ENCODE data around the gene FHL3.
A peak's percentile ranks its signal among the peaks of the same experiment; 100 is the strongest.
"Not testable (repeated sequence)": the region's sequence is repeated elsewhere in the genome, so short reads cannot be mapped to it uniquely, and the experiment has no call there.

Gene FHL3

DNA sequence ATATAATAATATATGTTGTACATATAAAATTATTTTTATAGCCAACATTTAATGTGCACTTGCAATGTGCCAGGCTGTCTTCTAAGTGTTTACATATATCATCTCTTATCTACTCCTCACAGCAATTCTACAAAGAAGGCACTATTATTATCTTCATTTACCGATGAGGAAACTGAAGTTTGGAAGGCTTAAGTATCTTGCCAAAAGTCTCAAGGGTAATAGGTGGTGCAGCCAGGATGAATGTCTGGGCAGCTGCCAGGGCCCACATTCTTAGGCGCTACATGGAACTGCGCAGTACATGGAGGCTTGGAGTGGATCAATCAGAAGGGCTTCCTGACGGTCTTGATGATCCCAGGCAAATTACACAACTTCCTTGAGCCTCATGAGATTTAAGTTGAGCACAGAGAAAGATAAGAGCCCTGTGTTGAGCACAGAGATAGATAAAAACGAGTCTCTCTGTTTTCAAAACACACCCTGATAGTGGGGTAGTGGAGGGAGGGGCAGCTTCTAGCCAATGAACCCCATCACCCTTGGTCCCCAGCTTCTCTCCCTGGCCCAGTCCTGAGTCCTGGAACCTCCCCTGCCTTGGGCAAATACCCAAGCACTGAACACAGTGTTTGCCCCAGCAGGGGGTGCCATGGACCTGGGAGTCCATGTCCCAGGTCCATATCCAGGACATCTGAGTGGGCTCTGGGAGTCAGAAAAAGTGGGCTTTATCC lies 32.1 kb upstream of the FHL3 start:
- no peak overlapping the region for H3K27ac ChIP-seq
- no peak for DNase-seq (ENCODE audit: low read depth, low spot score)

DNA sequence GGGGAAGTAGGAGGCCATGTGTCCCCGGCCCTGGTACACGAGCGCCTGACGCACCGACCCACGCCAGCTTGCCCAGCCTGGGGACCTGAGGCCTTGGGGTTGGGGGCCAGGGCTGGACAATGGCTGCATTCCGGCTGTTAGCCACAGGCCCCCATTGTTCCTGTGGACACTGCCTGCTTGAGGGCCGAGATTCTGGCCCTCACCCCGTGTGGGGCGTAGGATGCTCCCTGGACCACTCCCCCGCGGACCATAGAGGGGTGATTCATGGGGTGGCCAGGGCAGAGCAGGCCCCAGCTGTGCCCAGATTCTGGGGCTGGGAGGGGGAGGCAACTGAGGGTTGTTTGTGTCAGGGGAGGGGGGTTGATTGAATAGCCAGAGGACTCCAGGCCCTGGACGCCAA lies 29.6 kb upstream of the FHL3 start:
- DNase-seq (ENCODE audit: low read depth, low spot score) = no peak
- H3K27ac ChIP-seq = no peak overlapping the region

DNA sequence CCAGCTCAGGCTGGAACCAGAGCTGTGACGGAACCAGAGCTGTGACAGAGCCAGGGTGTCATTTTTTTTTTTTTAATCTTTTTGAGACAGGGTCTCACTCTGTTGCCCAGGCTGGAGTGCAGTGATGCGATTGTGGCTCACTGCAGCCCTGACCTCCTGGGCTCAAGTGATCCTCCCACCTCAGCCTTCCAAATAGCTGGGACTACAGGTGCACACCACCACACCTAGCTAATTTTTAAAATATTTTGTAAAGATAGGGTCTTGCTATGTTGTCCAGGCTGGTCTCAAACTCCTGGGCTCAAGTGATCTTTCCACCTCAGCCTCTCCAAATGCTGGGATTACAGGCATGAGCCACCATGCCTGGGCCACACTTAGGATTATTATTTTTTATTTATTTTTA lies 27.7 kb upstream of the FHL3 start:
- not testable (repeated sequence) for H3K27ac ChIP-seq; DNase-seq (ENCODE audit: low read depth, low spot score)

DNA sequence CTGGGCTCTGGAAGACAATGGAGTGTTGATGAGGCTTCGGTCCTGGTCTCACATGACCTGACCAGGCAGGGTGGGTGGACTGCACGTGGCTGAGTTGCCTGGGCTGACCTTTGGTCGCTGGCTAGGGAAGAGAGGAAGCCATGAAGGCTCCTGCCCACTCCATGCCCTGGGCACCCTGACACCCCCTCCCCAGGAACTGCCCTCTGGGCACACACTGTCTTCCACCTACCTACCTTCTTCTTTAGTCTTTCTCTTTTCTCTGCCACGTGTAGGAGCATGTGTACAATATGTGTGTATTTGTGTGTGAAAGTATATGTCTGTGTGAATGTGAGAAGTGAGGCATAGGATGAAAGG lies 26.2 kb upstream of the FHL3 start:
- no peak for DNase-seq (ENCODE audit: low read depth, low spot score)
- no peak overlapping the region for H3K27ac ChIP-seq

DNA sequence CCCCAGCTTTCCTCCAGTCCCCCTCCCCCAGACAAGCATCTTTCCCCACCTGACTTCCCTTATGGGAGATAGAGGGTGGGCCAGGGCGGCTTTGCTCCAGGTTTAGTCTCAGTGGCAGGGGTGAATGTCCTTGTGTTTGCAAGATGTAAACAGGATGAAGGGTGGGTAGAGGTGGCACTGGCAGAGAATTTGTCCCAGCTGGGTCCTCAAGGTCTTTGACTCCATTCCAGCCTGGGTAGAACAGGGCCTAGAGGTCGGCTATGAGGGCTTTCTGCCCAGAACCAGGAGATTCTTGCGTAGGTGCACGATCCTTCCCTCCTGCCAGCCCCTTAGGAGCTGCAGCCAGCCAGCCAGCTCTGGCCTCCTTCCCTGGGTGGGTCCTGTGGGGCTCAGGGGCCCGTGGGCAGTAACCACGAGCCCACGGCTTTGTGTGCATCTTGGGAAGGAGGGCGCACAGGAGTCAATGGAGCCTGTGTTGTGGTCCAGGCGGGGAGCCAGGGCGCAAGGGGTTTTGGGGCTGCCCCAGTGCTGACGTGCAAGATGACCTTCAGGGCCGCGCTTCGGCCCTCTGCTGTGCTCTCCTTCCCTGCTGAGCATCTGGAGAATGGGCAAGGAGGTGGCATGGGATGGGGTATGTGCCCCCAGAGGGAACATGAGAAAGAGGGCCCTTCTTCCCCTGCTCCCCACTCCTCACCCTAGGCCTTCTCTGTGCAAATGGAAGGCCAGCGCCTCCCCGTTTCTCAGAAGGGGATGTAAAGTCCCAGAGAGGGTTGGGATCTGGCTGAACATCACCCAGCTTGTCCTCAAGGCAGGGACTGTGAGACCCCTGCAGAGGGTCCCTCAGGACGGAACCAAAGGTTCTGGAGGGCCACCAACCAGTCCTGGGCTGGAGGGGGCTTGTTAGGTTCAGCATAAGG lies 25.5 kb upstream of the FHL3 start:
- peak overlapping the region; percentile 27 for H3K27ac ChIP-seq
- no peak for DNase-seq (ENCODE audit: low read depth, low spot score)

DNA sequence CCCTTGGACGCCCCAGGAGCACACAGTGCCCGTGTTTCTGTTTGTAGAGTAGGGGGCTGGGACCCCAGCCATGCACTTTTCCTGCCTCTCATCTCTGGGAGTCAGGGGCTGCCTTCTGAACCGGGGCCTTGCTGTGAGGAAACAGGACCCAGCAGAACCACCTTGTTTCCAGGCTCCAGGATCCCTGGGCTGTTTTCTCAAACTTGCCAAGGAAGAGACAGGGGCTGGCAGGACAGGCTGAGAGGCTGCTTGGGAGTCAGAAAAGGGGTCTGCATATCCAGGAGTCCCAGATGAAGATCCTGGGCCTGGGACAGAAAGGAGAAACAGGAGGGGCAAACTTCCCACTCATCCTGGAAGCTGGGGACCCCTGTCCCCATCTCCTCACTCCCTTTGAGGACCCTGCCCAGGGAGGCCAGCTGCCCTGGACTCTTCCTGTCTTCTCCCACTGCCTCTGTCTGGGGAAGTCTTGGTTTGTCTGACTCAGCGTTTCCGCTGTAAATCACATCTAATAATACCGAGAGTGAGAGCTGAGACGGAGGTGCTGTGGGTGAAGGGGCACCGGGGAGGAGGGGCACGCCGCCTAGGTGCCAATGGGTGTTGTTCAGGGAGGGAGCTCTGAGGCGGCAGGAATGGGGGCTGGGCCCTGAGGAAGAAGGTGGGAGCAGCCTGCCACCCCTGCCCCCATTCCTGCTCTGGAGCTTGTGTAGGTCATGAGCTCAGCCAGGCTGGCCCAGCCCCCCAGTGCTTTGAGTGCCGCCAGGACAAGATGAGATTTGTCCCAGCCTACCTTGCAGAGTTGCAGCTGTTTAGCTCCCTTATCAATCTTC lies 24.6 kb upstream of the FHL3 start:
- H3K27ac ChIP-seq = peak overlapping the region; percentile 27
- DNase-seq (ENCODE audit: low read depth, low spot score) = no peak

DNA sequence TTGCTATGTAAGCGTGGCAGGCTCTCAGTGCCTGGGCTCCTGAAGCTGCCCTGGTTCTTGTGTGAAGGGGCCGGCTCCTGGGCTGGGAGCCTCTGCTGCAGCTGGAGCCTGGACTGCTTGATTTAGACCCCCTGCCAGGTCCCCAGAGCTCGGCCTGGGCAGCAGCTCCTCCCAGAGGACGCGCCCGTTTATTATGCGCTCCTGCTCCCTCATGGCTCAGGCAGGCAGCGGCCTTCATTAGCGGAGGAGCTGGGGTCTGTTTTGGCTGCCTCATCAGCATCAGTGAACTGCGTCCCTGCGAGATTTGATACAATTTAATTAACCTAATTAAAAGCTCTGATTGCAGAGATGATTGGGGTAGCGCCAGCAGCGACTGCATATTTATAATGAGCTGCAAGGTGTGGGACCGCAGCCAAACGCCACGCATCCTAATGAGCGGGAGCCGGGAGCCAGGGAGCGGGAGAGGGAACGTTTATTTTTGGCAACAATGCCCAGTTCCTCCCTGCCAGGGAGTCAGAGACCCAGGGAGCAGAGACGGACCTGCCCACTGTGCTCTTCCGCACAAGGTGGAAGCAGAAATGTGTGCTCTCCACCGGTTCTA lies 23.9 kb upstream of the FHL3 start:
- no peak for DNase-seq (ENCODE audit: low read depth, low spot score)
- H3K27ac ChIP-seq = peak overlapping the region; percentile 27

DNA sequence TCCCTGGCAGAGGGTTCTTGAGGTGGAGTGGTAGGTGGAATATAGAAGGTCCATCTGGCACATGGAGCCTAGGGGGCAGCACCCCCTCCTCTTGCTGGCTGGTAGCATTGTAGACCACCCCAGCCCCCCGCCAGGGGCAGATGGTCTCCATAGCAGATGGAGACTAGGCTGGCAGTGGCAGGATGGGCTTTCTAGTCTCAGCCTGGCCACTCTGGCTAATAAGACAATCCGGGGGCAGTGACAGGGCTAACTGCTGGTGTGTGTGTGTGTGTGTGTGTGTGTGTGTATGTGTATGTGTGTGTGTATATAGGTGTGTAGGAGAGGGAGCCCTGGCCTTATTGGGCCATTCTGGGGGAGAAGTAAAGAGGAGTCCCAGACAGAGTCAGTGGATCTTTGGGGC lies 23.4 kb upstream of the FHL3 start:
- DNase-seq (ENCODE audit: low read depth, low spot score) = no peak
- peak overlapping the region; percentile 85 for H3K27ac ChIP-seq

DNA sequence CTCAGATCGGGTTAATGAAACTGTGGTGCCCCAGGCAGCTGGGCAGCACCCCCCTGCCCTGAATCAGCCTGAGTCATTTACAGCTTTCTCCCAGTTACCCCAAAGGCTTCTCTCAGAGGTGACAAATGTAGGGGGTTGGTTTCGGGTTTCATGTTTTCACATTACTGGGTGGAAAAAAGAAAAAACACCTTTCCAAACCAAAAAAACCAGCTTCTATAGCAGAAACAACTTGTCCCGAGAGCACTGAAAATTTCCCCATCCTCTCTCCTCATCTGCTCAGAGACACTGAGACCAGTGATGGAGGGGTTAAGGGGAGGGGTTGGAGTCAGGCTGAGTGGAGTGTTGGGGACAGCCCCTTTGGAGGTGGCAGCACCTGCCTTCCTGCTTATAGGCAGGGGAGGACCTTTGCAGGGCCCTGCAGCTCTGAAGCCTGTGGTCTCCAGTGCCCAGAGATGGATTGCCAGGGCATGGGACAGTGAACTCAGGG lies 22.8 kb upstream of the FHL3 start:
- DNase-seq (ENCODE audit: low read depth, low spot score) = no peak
- H3K27ac ChIP-seq = peak overlapping the region; percentile 85

DNA sequence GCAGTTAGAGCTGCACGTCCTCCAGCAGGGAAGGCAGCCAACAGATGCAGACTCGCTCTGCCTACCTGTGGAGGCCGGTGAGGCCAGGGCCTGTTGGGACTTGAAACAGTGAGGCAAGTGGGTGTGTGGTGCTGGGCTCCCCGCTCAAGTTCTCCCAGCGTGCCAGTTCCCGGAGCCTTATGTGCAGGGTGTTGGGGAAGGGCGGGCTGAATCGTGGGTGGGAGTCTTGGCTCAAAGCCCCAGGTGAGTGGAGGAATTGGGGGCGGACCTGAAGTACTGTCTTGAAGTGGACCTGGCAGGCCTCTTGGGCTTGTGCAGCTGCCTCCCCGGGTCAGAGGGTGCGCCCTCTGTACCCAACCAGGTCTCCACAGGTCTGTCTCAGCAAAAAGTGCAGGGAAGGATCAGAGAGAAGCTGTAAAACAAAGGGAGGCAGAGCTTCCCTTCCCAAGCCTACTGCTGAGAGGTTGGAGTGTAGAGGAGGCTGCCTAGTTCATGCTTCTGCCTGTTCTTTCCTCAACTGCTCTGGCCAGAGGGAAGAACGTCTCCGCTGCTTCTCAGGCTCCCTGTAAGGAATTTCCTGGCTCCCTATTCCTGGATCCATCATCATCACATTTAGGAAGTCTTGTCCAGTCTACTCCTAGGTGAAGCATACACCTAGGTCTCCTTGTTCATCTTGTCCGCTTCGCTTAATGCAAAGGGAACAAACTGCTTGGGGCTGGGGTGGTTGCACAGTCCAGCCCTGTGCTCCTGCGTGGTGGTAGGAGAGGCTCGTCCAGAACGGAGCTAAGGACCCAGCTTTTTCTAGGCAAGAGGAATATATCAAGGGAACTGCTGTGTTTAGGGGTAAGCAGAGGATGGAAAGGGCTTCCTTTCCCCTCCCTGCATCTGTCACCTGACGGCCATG lies 22.1 kb upstream of the FHL3 start:
- H3K27ac ChIP-seq = peak overlapping the region; percentile 85
- DNase-seq (ENCODE audit: low read depth, low spot score) = peak; percentile 90

DNA sequence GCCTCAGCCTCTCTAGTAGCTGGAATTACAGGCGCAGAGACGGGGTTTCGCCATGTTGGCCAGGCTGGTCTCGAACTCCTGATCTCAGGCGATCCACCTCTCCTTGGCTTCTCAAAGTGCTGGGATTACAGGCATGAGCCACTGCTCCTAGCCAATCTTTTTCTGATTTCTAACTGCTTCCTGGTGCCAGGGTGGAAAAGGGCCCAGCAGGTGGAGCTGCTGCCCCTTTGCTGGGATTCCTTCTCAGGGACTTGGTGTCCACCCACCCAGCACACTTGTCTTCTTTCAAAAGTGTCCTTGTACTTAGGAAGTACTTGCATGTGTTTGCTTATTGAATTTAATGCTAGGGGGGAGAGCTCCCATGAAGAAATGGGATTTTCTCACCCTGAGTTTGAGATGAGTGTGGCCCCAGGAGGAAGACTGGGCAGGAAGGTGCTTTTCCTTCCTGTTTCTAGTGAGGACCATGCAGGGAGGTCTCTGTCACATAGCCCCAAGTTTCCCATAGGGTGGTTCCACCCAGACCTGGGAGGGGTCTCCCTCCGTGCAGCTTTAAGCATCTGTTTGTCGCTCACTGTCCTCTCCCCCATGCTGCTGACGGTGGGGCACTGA lies 21.4 kb upstream of the FHL3 start:
- no peak for DNase-seq (ENCODE audit: low read depth, low spot score)
- peak overlapping the region; percentile 85 for H3K27ac ChIP-seq

DNA sequence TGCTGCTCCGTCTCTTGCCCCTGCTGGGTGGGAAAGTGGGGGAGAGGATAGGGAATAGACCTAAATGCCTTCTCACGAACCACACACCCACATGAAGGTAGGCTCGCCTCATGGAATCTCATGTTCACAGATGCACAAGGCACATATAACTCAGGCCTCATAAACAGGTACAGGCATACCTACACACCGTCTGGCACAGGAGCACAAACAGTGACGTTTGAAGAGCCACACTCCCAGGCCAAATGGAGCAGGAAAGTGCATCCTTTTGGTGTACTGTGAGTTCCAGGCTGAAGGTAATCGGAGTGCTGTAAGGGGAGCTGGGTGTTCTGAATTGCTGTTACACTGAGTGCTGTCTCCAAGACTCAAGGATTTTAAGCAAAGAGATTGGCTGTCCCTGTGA lies 20.4 kb upstream of the FHL3 start:
- peak overlapping the region; percentile 85 for H3K27ac ChIP-seq
- no peak for DNase-seq (ENCODE audit: low read depth, low spot score)

DNA sequence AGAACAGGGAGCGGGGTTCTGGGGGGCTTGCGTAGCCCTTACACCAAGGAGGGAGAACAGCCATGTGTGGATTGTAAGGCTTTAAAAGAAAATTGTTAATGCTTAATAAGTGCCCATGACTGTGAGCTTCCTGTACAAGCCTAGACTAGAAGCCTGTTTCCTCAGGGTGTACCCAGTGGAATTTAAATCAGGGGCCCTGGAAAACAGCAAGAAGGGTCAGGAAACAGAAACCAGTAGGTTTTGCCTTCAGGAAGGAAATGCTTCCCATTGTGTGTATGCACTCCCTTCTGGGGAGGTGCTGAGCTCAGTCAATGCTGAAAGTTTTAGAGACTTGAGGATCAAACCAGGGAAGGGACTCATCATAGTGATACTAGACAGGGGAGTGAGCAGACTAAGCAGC lies 19.9 kb upstream of the FHL3 start:
- peak overlapping the region; percentile 85 for H3K27ac ChIP-seq
- no peak for DNase-seq (ENCODE audit: low read depth, low spot score)

DNA sequence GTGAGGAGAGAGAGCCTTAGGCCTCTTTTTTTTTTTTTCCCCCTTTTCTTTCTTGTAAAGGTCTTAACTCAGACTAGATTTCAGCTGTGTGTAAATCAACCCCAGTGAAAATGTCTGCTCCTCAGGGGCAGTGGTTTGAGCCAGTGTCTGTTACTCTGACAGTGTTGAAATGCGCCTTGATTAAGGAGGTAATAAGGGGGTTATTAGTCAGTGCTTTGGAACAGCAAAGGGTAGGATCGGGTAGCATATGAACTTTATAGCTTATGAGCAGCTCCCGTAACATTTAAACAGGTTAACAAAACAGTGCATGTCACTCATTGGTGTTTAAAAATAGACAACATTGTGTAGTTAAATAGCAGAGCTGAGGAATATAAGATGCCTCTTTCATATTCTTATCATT lies 17.5 kb upstream of the FHL3 start:
- no peak for DNase-seq (ENCODE audit: low read depth, low spot score)
- H3K27ac ChIP-seq = no peak overlapping the region

DNA sequence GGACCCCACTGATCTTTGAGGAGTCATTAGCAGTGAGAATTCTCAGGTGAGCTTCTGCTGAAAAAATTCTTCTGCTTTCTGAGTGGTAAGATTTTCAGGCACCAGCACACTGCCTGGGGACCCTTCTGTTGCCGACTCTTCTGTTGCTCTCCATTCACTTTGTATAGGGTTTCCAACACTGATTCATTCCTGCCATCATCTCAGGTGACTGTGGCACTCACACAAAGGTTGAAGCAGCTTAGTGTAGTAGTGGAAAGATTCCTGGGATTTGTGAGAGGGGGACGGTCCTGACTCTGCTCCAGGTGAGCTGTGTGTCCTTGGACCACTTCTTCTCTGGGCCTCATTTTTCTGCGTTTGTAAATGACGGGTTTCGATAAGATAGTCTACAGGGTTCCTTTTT lies 16.7 kb upstream of the FHL3 start:
- H3K27ac ChIP-seq = no peak overlapping the region
- no peak for DNase-seq (ENCODE audit: low read depth, low spot score)

DNA sequence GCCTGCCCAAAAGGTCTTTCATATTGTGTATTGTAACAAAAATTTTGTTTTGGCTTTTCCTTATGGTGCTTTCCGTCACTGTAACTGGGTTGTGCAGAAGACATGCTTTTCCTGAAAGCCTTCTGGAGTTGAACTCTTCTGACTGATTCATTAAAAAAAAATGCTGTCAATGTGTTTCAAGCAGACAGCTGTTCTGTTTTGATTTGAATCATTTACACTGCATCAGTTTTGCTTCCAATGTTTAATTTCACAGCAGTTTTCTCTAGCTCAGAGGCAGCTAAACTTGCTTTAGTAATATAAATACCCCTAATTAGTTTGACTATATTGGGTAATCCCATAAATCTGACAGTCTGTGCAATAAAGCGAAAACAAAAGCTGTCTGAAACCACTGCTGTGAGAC lies 15.1 kb upstream of the FHL3 start:
- DNase-seq (ENCODE audit: low read depth, low spot score) = no peak
- H3K27ac ChIP-seq = no peak overlapping the region

DNA sequence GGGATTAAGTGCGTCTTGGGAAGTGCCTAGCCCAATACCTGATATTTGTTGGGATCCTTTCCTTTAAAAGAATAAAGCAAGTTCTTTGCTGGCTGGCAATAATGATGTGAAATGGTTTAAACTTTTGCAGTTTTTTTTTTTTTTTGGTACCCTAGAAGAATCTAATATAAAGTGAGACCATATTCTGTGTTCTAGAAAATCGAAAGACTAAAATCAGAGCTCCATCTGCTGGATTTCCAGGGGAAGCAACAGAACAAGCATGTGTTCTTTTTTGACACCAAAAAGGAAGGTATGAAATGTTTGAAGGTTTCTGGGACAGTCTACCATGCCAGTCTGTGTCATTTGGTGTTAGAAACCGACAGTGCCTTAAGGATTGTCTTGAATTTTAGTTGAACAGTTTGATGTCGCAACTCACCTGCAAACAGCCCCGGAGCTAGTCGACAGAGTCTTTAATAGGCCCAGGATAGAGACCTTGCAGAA lies 13.6 kb upstream of the FHL3 start:
- DNase-seq (ENCODE audit: low read depth, low spot score) = no peak
- H3K27ac ChIP-seq = no peak overlapping the region

DNA sequence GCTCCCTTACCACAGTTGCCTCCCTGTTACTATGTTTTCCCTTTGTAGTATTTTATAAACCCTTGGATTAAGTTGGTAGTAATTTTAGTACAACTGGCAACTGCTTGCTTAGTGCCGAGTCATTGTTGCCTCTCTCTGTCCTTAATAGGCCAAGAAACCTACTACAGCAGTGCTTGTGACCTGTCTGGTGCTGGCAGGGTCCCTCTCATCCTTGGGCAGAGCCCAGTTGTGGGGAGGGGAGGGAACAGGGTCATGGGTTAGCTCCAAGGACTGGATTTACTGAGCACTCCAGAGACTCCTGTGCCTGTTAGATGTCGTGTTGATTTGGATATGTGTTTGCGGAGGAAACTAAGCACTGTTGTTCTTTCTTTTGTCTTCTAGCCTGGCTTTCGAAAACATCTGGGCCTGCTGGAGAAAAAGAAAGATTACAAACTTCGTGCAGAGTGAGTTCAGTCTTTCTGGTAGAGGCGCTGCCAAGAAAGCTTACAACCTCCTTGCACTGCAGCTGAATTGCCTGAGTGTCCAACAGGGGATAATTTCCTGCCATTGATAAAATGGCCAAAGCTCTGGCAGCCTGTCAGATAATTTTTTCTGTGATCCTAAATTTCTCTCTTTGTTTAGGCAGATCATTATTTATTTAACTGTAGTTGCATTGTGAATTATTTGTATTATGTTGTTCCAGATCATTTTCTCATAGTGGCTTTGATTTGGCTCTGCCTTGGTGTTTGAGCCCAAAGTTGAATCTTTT lies 10.8 kb upstream of the FHL3 start:
- no peak for DNase-seq (ENCODE audit: low read depth, low spot score)

More for the DNA sequence above, 10.8 kb upstream of the FHL3 start:
- peak overlapping the region; percentile 2 for H3K27ac ChIP-seq
